Measurements from ENCODE around the gene ATP2B2.

Gene ATP2B2

DNA sequence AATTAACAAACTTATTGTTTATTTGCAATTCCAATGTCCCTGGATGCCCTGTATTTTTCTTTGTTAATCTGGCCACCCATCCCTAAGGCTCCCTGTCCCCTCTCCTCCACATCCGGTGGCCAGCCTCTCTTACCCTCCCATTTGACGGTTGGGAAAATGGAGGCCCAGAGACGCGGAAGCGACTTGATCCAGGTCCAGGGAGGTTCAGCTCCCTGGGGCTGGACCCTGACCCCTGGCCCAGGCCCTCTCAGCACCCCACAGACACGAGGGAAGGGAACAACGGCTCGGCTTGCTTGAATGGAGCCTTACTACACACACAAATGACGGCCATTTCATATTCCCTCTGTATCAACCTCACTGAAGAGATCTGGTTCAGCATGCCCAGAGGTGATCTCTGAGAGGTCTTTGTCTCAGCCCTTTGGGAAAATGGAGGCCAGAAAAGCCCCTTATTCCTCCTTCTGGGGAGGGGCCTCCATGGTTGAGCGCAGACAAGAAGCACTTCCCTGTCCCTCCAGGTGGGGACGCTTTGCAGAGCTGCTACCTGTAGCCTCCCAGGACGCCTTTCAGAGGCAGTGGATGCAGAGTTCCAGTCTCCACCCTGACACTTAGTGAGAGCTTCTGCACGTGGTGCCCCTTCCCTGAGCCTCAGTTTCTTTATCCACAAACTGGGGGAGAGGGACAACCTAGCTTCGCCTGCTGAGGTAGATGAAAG lies 82.1 kb downstream of the ATP2B2 start:
- no peak for DNase-seq

GRCh38 chr3:10421996-10422395 lies 83.4 kb downstream of the ATP2B2 start:
- DNase-seq = no peak

DNA sequence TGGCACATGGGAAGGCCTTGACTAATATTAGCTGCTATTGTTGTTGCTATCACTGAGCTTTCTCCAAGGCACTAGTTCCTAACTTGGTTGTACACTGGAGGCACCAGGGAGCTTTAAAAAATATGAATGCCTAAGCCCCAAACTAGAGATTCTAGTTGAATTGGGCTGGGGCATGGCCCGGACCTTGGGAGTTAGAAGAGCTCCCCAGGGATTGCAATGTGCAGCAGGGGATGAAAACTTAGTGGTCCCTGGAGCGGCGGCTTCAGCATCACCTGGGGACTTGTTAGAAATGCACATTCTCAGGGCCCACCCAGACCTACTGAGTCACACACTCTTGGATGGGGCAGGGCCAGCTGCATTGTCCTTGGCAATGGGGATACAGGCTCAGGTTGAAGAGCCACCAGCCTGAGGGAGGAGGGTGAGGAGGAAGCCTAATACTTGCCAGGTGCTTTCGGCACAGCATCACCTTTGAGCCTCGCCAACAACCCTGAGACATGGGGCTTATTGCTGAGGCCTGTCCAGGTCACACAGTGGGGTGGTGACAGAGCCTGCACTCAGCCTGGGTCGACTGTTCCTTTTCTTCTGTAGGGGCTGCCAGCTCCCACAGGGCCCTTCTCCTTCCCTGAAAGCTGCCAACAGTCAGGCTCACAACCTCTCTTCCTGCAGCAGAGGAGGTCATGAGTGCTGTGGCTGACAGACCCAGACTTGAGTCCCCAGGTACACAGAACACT lies 84.5 kb downstream of the ATP2B2 start:
- DNase-seq = no peak

- DNase-seq = no peak
These were observed 85.7 kb downstream of the ATP2B2 start for GRCh38 chr3:10419637-10420232.

GRCh38 chr3:10417847-10418246 lies 87.5 kb downstream of the ATP2B2 start:
- no peak for DNase-seq

- no peak for DNase-seq
These were observed 88.6 kb downstream of the ATP2B2 start for GRCh38 chr3:10416730-10417300.

DNA sequence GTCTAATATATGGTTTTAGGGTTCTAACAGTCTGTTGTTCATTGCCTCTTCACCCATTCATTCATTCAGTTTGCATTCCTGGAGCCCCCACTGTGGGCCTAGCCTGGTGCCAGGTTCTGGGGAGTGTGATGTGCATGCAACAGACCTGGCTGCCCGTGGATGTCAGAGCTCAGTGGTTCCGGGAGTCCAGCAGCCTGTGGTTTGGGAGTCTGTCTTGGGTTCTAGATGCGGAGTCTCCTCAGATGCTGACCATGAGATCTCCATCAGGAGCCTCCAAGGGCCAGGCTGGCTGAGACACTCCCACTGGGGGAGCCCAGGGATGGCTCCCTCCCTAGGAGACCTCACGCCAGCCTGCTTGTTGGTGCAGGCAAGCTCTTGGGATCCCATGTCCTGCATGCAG lies 92.3 kb downstream of the ATP2B2 start:
- no peak for DNase-seq

GRCh38 chr3:10411598-10412332 lies 93.6 kb downstream of the ATP2B2 start:
- DNase-seq = no peak

- no peak for DNase-seq
These were observed 94.9 kb downstream of the ATP2B2 start for GRCh38 chr3:10410383-10411002.

- DNase-seq = no peak
These were observed 96.7 kb downstream of the ATP2B2 start for GRCh38 chr3:10408680-10409079.

- DNase-seq = no peak
These were observed 98.0 kb downstream of the ATP2B2 start for GRCh38 chr3:10407361-10407760.

GRCh38 chr3:10406414-10406813 lies 99.0 kb downstream of the ATP2B2 start:
- no peak for DNase-seq

DNA sequence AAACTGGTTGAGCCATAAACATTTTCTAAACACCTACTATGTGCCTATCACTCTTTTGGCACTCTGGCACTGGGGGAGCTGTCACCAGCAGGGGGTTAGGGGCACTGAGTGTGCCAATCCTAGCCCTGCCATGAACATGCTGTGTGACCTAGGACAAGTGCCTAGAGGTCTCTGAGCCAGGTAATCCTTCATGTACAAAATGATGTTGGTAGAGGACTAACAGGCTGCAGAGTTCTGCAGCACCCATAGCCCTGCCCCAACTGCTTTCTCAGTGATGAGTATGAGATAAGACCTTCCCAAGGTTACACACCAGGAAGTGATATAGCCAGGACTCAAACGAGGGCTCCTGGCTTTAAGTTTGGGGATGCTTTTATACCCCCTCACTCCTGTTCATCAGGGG lies 99.6 kb downstream of the ATP2B2 start:
- no peak for DNase-seq

DNA sequence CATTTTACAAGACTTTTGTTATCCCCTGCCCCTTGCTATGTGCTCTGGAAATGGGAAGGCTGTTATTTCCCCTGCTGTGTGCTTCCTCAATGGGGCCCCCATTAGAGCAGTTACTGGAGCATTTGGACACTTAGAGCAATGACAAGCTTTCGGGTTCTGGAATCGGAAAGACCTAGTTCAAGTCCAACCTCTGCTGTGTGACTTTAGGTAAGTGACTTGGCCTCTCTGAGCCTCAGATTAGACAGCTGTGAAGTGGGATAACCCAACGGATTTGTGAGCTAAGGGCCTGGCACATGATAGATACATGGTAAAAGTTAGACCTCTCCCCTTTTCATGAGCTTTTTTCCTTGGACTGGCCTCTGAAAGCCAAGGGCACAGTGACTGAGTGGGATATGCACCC lies 100.5 kb downstream of the ATP2B2 start:
- DNase-seq = no peak

GRCh38 chr3:10404377-10404776 lies 101.0 kb downstream of the ATP2B2 start:
- DNase-seq = no peak

GRCh38 chr3:10401990-10402761 lies 103.2 kb downstream of the ATP2B2 start:
- no peak for DNase-seq

GRCh38 chr3:10400749-10401495 lies 104.5 kb downstream of the ATP2B2 start:
- no peak for DNase-seq

DNA sequence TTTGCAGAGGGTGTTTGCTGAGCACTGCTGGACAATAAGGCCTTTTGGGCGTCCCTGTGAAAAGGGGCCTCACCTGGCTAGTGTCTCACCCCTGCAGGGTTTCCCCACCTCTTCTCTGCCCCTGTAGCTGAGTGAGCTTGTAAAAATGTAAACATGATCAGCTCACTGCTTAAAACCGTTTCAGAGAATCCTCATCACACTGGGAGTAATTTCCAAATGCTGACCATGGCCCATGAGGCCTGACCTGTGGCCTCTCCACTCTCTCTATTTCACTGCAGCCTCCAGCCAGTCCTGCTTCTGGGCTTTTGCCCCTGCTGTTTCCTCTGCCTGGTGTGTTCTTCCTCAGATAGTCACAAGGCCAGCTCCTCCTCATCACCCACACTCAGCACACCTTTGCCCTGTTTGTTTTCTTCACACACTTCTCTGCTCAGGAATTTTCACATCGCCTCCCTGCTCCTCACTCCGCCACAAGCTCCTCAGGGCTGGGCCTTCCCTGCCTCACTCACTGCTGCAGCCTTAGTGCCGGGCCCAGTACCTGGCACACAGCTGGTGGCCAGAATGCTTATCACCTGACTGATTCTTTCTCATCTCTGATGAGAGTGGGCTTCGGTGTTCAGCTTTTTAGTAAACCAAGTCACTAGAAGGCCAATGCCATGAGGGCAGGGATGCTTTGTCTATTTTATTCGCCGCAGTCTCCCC lies 105.2 kb downstream of the ATP2B2 start:
- no peak for DNase-seq

DNA sequence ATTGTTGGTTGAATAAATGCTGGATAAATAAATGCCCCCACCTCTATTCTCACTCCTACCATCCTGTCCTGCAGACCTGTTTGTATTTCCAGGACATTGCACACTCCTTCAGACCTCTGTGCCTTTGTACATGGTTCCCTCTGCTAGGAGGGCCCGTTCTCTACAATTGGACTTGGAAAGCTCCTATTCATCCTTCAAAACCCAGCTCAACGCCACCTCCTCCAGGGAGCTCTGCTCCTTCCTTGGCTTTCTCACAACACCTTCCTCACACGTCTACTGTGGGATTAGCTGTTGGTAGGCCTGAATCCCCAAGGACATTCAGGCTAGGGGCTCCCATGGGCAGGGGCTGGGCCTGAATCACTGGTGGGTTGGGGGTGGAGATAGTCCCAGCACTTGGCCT lies 105.8 kb downstream of the ATP2B2 start:
- no peak for DNase-seq

DNA sequence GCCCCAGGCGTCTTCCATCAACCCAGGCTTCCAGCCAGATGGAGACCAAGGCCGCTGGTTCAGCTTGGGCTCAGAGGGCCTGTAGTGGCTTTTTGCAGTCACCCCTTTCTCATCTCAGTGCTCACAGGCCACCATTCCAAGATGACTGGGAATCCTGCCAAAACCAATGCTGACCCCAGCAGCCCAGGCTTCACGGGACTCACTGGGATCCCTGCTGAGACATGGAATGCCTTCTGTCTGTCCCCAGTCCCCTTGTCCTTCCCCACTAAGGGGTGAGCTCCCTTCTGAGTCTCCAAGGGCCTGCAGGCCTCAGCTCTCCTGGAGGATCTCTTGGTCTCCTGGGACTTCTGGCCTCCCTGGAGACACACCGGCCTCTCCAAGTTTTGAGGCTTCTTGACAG lies 107.0 kb downstream of the ATP2B2 start:
- DNase-seq = no peak

Data from hippocampal formation (tissue), 2 donors.